ENCODE results near the gene GCAT. TPM values are rescaled to one million over a fixed set of nuclear protein-coding genes. Genes with fewer than 3 reads are reported as not detected.

Gene GCAT
- polyA plus RNA-seq, 1 of the 3 experiments (the other 2 are of a cell fraction) = 24.2 TPM

DNA sequence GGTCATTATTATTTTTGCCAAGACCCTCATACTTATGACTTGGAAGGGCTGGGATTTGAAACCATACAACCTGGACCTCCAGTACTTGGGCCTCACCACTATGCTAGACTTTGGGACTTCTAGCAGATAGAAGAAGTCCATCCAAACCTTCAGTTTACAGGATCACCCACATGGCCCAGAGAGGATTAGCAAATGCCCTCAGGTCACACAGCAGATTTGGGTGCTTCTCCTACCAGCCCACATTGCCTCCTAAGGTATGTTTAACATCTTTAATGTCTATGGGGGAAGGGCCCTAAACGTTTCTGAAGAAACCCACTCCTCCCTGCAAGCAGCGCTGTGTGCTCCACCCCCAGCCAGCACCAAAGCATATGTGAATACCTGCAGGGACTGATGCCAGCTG lies 17.5 kb upstream of the GCAT start (continued):
- TF ChIP-seq, protein P1, sequence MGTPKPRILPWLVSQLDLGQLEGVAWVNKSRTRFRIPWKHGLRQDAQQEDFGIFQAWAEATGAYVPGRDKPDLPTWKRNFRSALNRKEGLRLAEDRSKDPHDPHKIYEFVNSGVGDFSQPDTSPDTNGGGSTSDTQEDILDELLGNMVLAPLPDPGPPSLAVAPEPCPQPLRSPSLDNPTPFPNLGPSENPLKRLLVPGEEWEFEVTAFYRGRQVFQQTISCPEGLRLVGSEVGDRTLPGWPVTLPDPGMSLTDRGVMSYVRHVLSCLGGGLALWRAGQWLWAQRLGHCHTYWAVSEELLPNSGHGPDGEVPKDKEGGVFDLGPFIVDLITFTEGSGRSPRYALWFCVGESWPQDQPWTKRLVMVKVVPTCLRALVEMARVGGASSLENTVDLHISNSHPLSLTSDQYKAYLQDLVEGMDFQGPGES (IDR thresholded peaks at IDR 0.05; ENCODE audit: low read depth, low read length) = no peak
- TF ChIP-seq GATA2 (CRISPR knock-in tag; IDR thresholded peaks at IDR 0.05) (no peak), TEAD4 (IDR thresholded peaks at IDR 0.05; ENCODE audit: borderline replicate concordance, insufficient read depth) (no peak)

GRCh38 chr22:37792494-37792893 lies 15.2 kb upstream of the GCAT start:
- CTCF ChIA-PET = interaction anchor here (0.6 to 2.0 kb wide), 12 partner anchors 8 to 186 kb away, joined by 3 to 7 read pairs (median 4); partner anchors contain the start of gene TRIOBP
- no peaks in the 10 kb centered on the region for H3K4me1 ChIP-seq (ENCODE audit: control insufficient read depth in 1 of 2, insufficient read depth in 2 of 2, low read depth in 1 of 2, low read length in 1 of 2)
- DNase-seq = no peak

More at GRCh38 chr22:37792494-37792893, 15.2 kb upstream of the GCAT start:
- Histone ChIP-seq H3K36me3 (replicated peaks in 1 of 2; ENCODE audit: control insufficient read depth in 1 of 2, insufficient read depth in 2 of 2, low read length in 1 of 2) (no peaks in the 10 kb centered on the region), H3K27ac (ENCODE audit: low read depth in 2 of 2, low read length in 1 of 2) (no peak overlapping the region), H3K9me3 (no peaks in the 10 kb centered on the region), H3K79me2 (ENCODE audit: insufficient read depth) (no peaks in the 10 kb centered on the region), H3K9me2 (no peaks in the 10 kb centered on the region), H3F3A (replicated peaks; ENCODE audit: insufficient read depth) (no peaks in the 10 kb centered on the region), H2AFZ (ENCODE audit: low read depth) (no peak overlapping the region), H3K27me3 (ENCODE audit: insufficient read depth) (no peaks in the 10 kb centered on the region), H3K9ac (no peak overlapping the region), H3K4me3 (ENCODE audit: low read depth in 2 of 2, low read length in 1 of 2) (no peak overlapping the region), H4K20me1 (ENCODE audit: insufficient read depth) (no peaks in the 10 kb centered on the region), H3K4me2 (no peak overlapping the region)
- no peak for TF ChIP-seq TAF1 (IDR thresholded peaks at IDR 0.05; ENCODE audit: borderline replicate concordance, low read depth, low read length)
- no peak for TF ChIP-seq MAX (IDR thresholded peaks at IDR 0.05; ENCODE audit: low read depth)
- TF ChIP-seq MXI1 (IDR thresholded peaks at IDR 0.05; ENCODE audit: low read depth, low read length) = no peak
- no peak for TF ChIP-seq JUND (IDR thresholded peaks at IDR 0.05)
- TF ChIP-seq RXRA (IDR thresholded peaks at IDR 0.05; ENCODE audit: borderline replicate concordance, low read depth) = no peak
- no peak for TF ChIP-seq MEF2A (IDR thresholded peaks at IDR 0.05; ENCODE audit: borderline replicate concordance, low read depth)
- TF ChIP-seq RAD21 (IDR thresholded peaks at IDR 0.05; ENCODE audit: low read length) = no peak
- TF ChIP-seq SMC3 (IDR thresholded peaks at IDR 0.05; ENCODE audit: low read depth, low read length) = no peak
- TF ChIP-seq, protein P1 (IDR thresholded peaks at IDR 0.05; ENCODE audit: low read depth, low read length) = no peak
- TF ChIP-seq GABPA (IDR thresholded peaks at IDR 0.05; ENCODE audit: low read depth) = no peak
- no peak for TF ChIP-seq FOXM1 (IDR thresholded peaks at IDR 0.05; ENCODE audit: low read depth)
- TF ChIP-seq TCF12 (IDR thresholded peaks at IDR 0.05) = no peak
- TF ChIP-seq, protein P2, sequence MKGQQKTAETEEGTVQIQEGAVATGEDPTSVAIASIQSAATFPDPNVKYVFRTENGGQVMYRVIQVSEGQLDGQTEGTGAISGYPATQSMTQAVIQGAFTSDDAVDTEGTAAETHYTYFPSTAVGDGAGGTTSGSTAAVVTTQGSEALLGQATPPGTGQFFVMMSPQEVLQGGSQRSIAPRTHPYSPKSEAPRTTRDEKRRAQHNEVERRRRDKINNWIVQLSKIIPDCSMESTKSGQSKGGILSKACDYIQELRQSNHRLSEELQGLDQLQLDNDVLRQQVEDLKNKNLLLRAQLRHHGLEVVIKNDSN (IDR thresholded peaks at IDR 0.05; ENCODE audit: borderline replicate concordance, low read depth) = no peak
- TF ChIP-seq EP300 (IDR thresholded peaks at IDR 0.05; ENCODE audit: borderline replicate concordance in 1 of 2, low read depth in 1 of 2, low read length in 1 of 2) = no peak
- 85% methylated on average over 6 of the region's 6 CpGs for WGBS (ENCODE audit: low lambda C conversion rate)
- POLR2A ChIA-PET = interaction anchor here (1.1 kb wide), 1 partner anchor 10 kb away, joined by 3 read pairs; no protein-coding TSS in a partner anchor
